GM12878 (cell line): ENCODE measurements around the gene RDH16. TPM values are rescaled to one million over a fixed set of nuclear protein-coding genes. Genes with fewer than 3 reads are reported as not detected.

Experiments
- CTCF ChIP-seq, 3 experiments: IDR thresholded peaks in 2 of 3; conservative IDR thresholded peaks in 1 of 3; 2 replicates each; pipeline ENCODE4 v1.5.1; 2011; ENCODE audit warnings: low read depth in 3 of 3, low read length in 3 of 3, mild to moderate bottlenecking in 3 of 3, control low read depth in 2 of 3, moderate library complexity in 2 of 3, inconsistent platforms in 1 of 3, mixed read lengths in 1 of 3; ENCODE audit not compliant: control insufficient read depth in 2 of 3, insufficient read depth in 1 of 3; ENCODE audit errors: extremely low read depth in 1 of 3
- EGR1 ChIP-seq, 2 experiments: IDR thresholded peaks; 1 replicate in 1 of 2; 2 replicates in 1 of 2; pipeline ENCODE4 v1.6.1; 2011 to 2012; ENCODE audit warnings: low read depth in 2 of 2, low read length in 2 of 2, borderline replicate concordance in 1 of 2, mild to moderate bottlenecking in 1 of 2, moderate library complexity in 1 of 2
- FOXK2 ChIP-seq: fragments of 450-650 bp; IDR thresholded peaks from 2 replicates; pipeline ENCODE4 v1.6.1; 2017; ENCODE audit warnings: mild to moderate bottlenecking, moderate library complexity
- GABPA ChIP-seq: IDR thresholded peaks from 2 replicates; pipeline ENCODE4 v1.6.1; 2014; ENCODE audit warnings: antibody characterized with exemption, low read depth, mild to moderate bottlenecking, inconsistent platforms
- NR2F1 ChIP-seq: fragments of 450-650 bp; conservative IDR thresholded peaks from 2 replicates; pipeline ENCODE4 v1.6.1; 2017; ENCODE audit warnings: mild to moderate bottlenecking
- PRDM15 ChIP-seq: fragments of 450-650 bp; formaldehyde crosslinking; IDR thresholded peaks from 2 replicates; pipeline ENCODE4 v1.4.0; 2020; ENCODE audit warnings: mild to moderate bottlenecking, moderate library complexity
- RAD21 ChIP-seq: IDR thresholded peaks from 2 replicates; pipeline ENCODE4 v1.6.1; 2011; ENCODE audit warnings: mild to moderate bottlenecking, low read depth, low read length, moderate library complexity; ENCODE audit not compliant: insufficient read depth
- RFX5 ChIP-seq: IDR thresholded peaks from 2 replicates; pipeline ENCODE4 v1.6.1; 2011; ENCODE audit warnings: low read depth, low read length, improper control_type of control experiment
- SMARCA5 ChIP-seq: fragments of 450-650 bp; IDR thresholded peaks from 2 replicates; pipeline ENCODE4 v1.6.1; 2017; ENCODE audit warnings: mild to moderate bottlenecking
- TBL1XR1 ChIP-seq: IDR thresholded peaks from 2 replicates; pipeline ENCODE4 v1.6.1; 2012; ENCODE audit warnings: low read depth, low read length, improper control_type of control experiment
- TCF3 ChIP-seq: IDR thresholded peaks from 2 replicates; pipeline ENCODE4 v1.6.1; 2012; ENCODE audit warnings: low read depth, mild to moderate bottlenecking, low read length, borderline replicate concordance; ENCODE audit not compliant: insufficient read depth
- ZBTB33 ChIP-seq: fragments of 450-650 bp; IDR thresholded peaks from 2 replicates; pipeline ENCODE4 v1.6.1; 2017; ENCODE audit warnings: mild to moderate bottlenecking
- ZNF384 ChIP-seq: IDR thresholded peaks from 2 replicates; pipeline ENCODE4 v1.6.1; 2012; ENCODE audit warnings: low read depth, mild to moderate bottlenecking, low read length, improper control_type of control experiment, borderline replicate concordance
- polyA plus RNA-seq, 11 experiments: library from polyadenylated mRNA; depleted of rRNA in 4 of 11; unstranded in 6 of 11; stranded (reverse) in 5 of 11; fragments of >200 nt; fragmentation: Nextera tagmentation in 4 of 11; fragmentation: Illumina TruSeq in 1 of 11; extraction: Ambion mirVana in 4 of 11; extraction: Trizol in 1 of 11; gene quantifications; 1 replicate in 1 of 11; 2 replicates in 10 of 11; pipeline versions ENCODE4 v1.2.1 to v1.2.3, GENCODE V29; 2011 to 2016; ENCODE audit warnings: inconsistent platforms in 2 of 11, missing spikeins in 2 of 11, low read depth in 1 of 11
- total RNA-seq, 4 experiments: library from RNA; depleted of rRNA in 3 of 4; stranded (reverse); fragments of >200 nt in 3 of 4; fragmentation: Illumina TruSeq in 1 of 4; extraction: Trizol in 1 of 4; gene quantifications; 2 replicates each; pipeline versions ENCODE4 v1.2.1 to v1.2.3, GENCODE V29; 2013 to 2021

RDH16 gene
- total and polyA plus RNA-seq, 10 of the 15 experiments (the other 5 are each of a cell fraction or from before 2014, with no cell fraction given): 0.04 to 0.31 (median 0.06) TPM

- TF ChIP-seq CTCF (IDR thresholded peaks at IDR 0.05 in 2 of 3, conservative IDR thresholded peaks at IDR 0.05 in 1 of 3; ENCODE audit: control insufficient read depth in 2 of 3, extremely low read depth in 1 of 3, insufficient read depth in 1 of 3, low read depth in 3 of 3, low read length in 3 of 3): peak; percentile 81 to 86 (median 84)
- no peak for TF ChIP-seq PRDM15 (CRISPR knock-in tag)
- no peak for TF ChIP-seq ZBTB33
- no peak for TF ChIP-seq RFX5
- TF ChIP-seq EGR1 (IDR thresholded peaks at IDR 0.05; ENCODE audit: borderline replicate concordance in 1 of 2, low read depth in 2 of 2, low read length in 2 of 2): peak in 1 of 2 experiments; percentile 82; a peak in 2 of 3 replicates
- no peak for TF ChIP-seq TBL1XR1
- peak; percentile 62; the same call in 1 of the 2 replicates for TF ChIP-seq TCF3
- TF ChIP-seq FOXK2: no peak
- TF ChIP-seq SMARCA5: no peak
- TF ChIP-seq GABPA: no peak
- peak; percentile 80 for TF ChIP-seq RAD21
- no peak for TF ChIP-seq ZNF384
- TF ChIP-seq NR2F1: peak; percentile 96
- TF ChIP-seq, all 136 proteins: peak for 13
These were observed 44.1 kb upstream of the RDH16 start (continued) for GRCh38 chr12:57001448-57001906.
